ENCODE measurements around the gene MAP2K7.

Gene MAP2K7

GRCh38 chr19:7874076-7874896, 29.4 kb upstream of the MAP2K7 start, which contains the start of gene PRR36:
Gene PRR36 (minus strand): TSS chr19:7874390. CDS start chr19:7873689, 701 bp downstream.
- Histone ChIP-seq H3K36me3 (ENCODE audit: control insufficient read depth in 2 of 2, insufficient read depth in 1 of 2, low read length in 2 of 2) (no peaks in the 10 kb centered on the region), H3K4me3 (ENCODE audit: low read depth, low read length) (peak within 1 kb of the TSS; percentile 65), H3K27ac (ENCODE audit: extremely low read depth, low read depth, low read length) (peak within 1 kb of the TSS; percentile 24; the same call in 1 of the 2 replicates), H3K4me1 (ENCODE audit: control insufficient read depth, insufficient read depth, low read length) (peaks cover 6% of the 10 kb centered on the region), H3K9me3 (ENCODE audit: control insufficient read depth, insufficient read depth, low read depth, low read length) (no peaks in the 10 kb centered on the region)
- ChIA-PET POLR2A (interaction anchor here (0.6 to 1.2 kb wide), 4 partner anchors 14 to 713 kb away, joined by 3 to 4 read pairs (median 4); partner anchors contain the start of genes LRRC8E, MAP2K7 and TIMM44), CTCF (interaction anchor here (0.7 to 1.0 kb wide), 3 partner anchors 25 to 77 kb away, joined by 3 read pairs; no protein-coding TSS in a partner anchor)
- TF ChIP-seq, protein P1, sequence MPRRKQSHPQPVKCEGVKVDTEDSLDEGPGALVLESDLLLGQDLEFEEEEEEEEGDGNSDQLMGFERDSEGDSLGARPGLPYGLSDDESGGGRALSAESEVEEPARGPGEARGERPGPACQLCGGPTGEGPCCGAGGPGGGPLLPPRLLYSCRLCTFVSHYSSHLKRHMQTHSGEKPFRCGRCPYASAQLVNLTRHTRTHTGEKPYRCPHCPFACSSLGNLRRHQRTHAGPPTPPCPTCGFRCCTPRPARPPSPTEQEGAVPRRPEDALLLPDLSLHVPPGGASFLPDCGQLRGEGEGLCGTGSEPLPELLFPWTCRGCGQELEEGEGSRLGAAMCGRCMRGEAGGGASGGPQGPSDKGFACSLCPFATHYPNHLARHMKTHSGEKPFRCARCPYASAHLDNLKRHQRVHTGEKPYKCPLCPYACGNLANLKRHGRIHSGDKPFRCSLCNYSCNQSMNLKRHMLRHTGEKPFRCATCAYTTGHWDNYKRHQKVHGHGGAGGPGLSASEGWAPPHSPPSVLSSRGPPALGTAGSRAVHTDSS (tag by site-specific recombination; IDR thresholded peaks at IDR 0.05) = no peak
- TF ChIP-seq ZBTB48 (tag by site-specific recombination; IDR thresholded peaks at IDR 0.05) = 0 out of 2 replicates have a peak, but pooled peaks have one; percentile 6
- TF ChIP-seq, protein P2, sequence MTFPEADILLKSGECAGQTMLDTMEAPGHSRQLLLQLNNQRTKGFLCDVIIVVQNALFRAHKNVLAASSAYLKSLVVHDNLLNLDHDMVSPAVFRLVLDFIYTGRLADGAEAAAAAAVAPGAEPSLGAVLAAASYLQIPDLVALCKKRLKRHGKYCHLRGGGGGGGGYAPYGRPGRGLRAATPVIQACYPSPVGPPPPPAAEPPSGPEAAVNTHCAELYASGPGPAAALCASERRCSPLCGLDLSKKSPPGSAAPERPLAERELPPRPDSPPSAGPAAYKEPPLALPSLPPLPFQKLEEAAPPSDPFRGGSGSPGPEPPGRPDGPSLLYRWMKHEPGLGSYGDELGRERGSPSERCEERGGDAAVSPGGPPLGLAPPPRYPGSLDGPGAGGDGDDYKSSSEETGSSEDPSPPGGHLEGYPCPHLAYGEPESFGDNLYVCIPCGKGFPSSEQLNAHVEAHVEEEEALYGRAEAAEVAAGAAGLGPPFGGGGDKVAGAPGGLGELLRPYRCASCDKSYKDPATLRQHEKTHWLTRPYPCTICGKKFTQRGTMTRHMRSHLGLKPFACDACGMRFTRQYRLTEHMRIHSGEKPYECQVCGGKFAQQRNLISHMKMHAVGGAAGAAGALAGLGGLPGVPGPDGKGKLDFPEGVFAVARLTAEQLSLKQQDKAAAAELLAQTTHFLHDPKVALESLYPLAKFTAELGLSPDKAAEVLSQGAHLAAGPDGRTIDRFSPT (tag by site-specific recombination; IDR thresholded peaks at IDR 0.05) = peak; percentile 63; the same call in 1 of the 2 replicates
- no peak for TF ChIP-seq TSHZ1 (tag by site-specific recombination; IDR thresholded peaks at IDR 0.05; ENCODE audit: borderline replicate concordance)
- TF ChIP-seq ZNF791 (tag by site-specific recombination; IDR thresholded peaks at IDR 0.05) = no peak
- TF ChIP-seq KLF1 (tag by site-specific recombination; IDR thresholded peaks at IDR 0.05) = 0 out of 2 replicates have a peak, but pooled peaks have one; percentile 22
- peak; percentile 39; the same call in 1 of the 2 replicates for TF ChIP-seq ZBTB17 (tag by site-specific recombination; IDR thresholded peaks at IDR 0.05)
- no peak for TF ChIP-seq ZNF792 (tag by site-specific recombination; IDR thresholded peaks at IDR 0.05)
- peak; percentile 9 for TF ChIP-seq KLF8 (tag by site-specific recombination; IDR thresholded peaks at IDR 0.05)
- TF ChIP-seq, protein P3, sequence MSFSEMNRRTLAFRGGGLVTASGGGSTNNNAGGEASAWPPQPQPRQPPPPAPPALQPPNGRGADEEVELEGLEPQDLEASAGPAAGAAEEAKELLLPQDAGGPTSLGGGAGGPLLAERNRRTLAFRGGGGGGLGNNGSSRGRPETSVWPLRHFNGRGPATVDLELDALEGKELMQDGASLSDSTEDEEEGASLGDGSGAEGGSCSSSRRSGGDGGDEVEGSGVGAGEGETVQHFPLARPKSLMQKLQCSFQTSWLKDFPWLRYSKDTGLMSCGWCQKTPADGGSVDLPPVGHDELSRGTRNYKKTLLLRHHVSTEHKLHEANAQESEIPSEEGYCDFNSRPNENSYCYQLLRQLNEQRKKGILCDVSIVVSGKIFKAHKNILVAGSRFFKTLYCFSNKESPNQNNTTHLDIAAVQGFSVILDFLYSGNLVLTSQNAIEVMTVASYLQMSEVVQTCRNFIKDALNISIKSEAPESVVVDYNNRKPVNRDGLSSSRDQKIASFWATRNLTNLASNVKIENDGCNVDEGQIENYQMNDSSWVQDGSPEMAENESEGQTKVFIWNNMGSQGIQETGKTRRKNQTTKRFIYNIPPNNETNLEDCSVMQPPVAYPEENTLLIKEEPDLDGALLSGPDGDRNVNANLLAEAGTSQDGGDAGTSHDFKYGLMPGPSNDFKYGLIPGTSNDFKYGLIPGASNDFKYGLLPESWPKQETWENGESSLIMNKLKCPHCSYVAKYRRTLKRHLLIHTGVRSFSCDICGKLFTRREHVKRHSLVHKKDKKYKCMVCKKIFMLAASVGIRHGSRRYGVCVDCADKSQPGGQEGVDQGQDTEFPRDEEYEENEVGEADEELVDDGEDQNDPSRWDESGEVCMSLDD (tag by site-specific recombination; IDR thresholded peaks at IDR 0.05) = peak; percentile 54; the same call in 1 of the 2 replicates
- peak; percentile 24; the same call in 1 of the 2 replicates for TF ChIP-seq KLF9 (tag by site-specific recombination; IDR thresholded peaks at IDR 0.05; ENCODE audit: low read depth)
- TF ChIP-seq, protein P4, sequence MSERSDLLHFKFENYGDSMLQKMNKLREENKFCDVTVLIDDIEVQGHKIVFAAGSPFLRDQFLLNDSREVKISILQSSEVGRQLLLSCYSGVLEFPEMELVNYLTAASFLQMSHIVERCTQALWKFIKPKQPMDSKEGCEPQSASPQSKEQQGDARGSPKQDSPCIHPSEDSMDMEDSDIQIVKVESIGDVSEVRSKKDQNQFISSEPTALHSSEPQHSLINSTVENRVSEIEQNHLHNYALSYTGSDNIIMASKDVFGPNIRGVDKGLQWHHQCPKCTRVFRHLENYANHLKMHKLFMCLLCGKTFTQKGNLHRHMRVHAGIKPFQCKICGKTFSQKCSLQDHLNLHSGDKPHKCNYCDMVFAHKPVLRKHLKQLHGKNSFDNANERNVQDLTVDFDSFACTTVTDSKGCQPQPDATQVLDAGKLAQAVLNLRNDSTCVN (tag by site-specific recombination; optimal IDR thresholded peaks at IDR 0.05) = peak; percentile 83
- peak; percentile 70; the same call in 1 of the 2 replicates for TF ChIP-seq ZNF394 (tag by site-specific recombination; IDR thresholded peaks at IDR 0.05; ENCODE audit: borderline replicate concordance)
- TF ChIP-seq ZNF558 (tag by site-specific recombination; IDR thresholded peaks at IDR 0.05) = no peak
- TF ChIP-seq ZNF645 (tag by site-specific recombination; IDR thresholded peaks at IDR 0.05) = no peak
- peak; percentile 49 for TF ChIP-seq SP3 (tag by site-specific recombination; IDR thresholded peaks at IDR 0.05)
- TF ChIP-seq ZFHX2 (tag by site-specific recombination; conservative IDR thresholded peaks at IDR 0.05) = no peak
- peak; percentile 70 for TF ChIP-seq GLIS2 (tag by site-specific recombination; IDR thresholded peaks at IDR 0.05)
- 0 out of 2 replicates have a peak, but pooled peaks have one; percentile 21 for TF ChIP-seq ZNF184 (tag by site-specific recombination; IDR thresholded peaks at IDR 0.05)
- TF ChIP-seq ZFP37 (tag by site-specific recombination; IDR thresholded peaks at IDR 0.05) = no peak
- no peak for TF ChIP-seq ZNF580 (tag by site-specific recombination; IDR thresholded peaks at IDR 0.05)
- TF ChIP-seq ZBTB1 (tag by site-specific recombination; IDR thresholded peaks at IDR 0.05) = no peak
- no peak for TF ChIP-seq ZNF701 (tag by site-specific recombination; IDR thresholded peaks at IDR 0.05)

Measured in HEK293 (cell line).